AG04449 (cell line): Measurements from ENCODE around the gene LCE1D.
A peak's percentile ranks its signal among the peaks of the same experiment; 100 is the strongest.

Source experiments
- CTCF ChIA-PET: fragments of 350-600 bp; formaldehyde crosslinking; extraction: SDS; loops from one replicate; lab custom pipeline; 2021; ENCODE audit warnings: antibody characterized with exemption; lab: Yijun Ruan, JAX
- POLR2A ChIA-PET: fragments of 400-600, 350-600 bp; formaldehyde crosslinking; extraction: SDS; loops from one replicate; lab custom pipeline; 2020; ENCODE audit warnings: antibody characterized with exemption, inconsistent platforms; lab: Yijun Ruan, JAX
- DNase-seq: peaks from one replicate; pipeline ENCODE4 v3.0.0-alpha.2; 2010; ENCODE audit warnings: low read depth, low spot score
- H3K4me3 ChIP-seq: 2 replicates; pipeline ENCODE4 v1.5.1; 2011; ENCODE audit warnings: low read depth, mild to moderate bottlenecking, control low read depth, low read length
- TF ChIP-seq, protein P1 (sequence below): IDR thresholded peaks from one replicate; pipeline ENCODE4 v1.5.1; 2011; ENCODE audit warnings: mild to moderate bottlenecking, moderate library complexity, low read length, control low read depth, inconsistent platforms; ENCODE audit not compliant: insufficient read depth; ENCODE audit errors: missing control alignments

Gene LCE1D, protein sequence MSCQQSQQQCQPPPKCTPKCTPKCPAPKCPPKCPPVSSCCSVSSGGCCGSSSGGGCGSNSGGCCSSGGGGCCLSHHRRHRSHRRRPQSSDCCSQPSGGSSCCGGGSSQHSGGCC

DNA sequence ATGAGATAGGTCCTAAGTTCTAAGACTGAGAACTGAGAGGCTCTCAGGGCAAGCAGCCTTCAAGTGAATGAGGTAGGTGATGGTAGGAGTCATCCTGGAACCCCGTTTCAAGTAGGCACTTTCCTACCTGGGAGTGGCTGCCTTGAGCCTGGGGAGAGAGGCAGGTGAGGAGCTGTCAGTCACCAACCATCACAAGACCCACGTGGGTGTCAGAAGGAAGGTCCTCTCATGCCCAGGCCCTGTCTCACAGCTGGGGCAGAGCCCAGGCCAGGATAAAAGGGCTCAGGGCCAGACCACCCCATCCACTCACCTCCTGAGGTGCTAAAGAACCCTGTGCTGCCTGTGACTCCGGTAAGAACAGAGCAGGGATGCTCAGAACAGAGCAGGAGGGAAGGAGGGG lies at the start of gene LCE1D:
Gene LCE1D, plus strand, starts transcription at position 301 of the 400 bp plus-strand sequence. CDS start 1,074 bp downstream, outside the sequence.
- no peak within 1 kb of the TSS for H3K4me3 ChIP-seq
- ChIA-PET CTCF (interaction anchor here (1.3 kb wide), 1 partner anchor 10 kb away, joined by 3 read pairs; the partner anchor contains the start of gene LCE1E), POLR2A (no interaction called here)

DNA sequence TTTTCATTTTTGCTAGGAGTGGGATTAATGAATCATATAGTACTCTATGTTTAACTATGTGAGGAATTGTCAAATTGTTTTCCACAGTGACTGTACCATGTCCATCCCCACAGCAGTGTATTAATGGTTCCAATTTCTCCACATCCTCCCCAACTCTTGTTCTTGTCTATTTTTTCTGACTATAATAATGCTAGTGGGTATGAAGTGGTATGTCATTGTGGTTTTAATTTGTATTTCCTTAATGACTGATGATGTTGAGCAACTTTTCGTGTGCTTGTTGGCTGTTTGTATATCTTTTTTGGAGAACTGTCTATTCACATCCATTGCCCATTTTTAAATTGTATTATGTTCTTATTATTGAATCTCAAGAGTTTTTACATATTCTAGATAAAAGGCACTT lies 48.7 kb upstream of the LCE1D start:
- POLR2A ChIA-PET: no interaction called here

More for the DNA sequence above, at the start of gene LCE1D:
- no peak for DNase-seq
- TF ChIP-seq, protein P1, sequence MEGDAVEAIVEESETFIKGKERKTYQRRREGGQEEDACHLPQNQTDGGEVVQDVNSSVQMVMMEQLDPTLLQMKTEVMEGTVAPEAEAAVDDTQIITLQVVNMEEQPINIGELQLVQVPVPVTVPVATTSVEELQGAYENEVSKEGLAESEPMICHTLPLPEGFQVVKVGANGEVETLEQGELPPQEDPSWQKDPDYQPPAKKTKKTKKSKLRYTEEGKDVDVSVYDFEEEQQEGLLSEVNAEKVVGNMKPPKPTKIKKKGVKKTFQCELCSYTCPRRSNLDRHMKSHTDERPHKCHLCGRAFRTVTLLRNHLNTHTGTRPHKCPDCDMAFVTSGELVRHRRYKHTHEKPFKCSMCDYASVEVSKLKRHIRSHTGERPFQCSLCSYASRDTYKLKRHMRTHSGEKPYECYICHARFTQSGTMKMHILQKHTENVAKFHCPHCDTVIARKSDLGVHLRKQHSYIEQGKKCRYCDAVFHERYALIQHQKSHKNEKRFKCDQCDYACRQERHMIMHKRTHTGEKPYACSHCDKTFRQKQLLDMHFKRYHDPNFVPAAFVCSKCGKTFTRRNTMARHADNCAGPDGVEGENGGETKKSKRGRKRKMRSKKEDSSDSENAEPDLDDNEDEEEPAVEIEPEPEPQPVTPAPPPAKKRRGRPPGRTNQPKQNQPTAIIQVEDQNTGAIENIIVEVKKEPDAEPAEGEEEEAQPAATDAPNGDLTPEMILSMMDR: no peak

DNA sequence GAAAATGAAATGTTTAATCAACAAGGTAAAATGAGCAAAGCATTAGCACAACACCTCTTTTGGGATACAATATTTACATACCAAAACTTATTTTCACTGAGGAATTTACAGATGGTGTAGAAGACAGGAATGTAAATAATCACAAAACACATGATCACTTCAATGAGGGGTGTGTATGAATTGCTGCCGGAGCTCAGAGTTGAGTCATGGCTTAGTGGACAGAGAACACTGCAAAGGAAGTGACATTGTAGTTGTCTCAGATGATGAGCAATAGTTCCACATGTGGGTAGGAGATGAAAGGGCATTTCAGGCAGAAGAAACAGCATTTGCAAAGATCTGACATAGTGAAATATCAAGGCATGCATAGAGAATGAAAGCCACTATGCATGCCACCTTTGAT lies 44.3 kb upstream of the LCE1D start:
- H3K4me3 ChIP-seq: no peak overlapping the region
- DNase-seq: peak; percentile 33
- TF ChIP-seq, protein P1: no peak
- POLR2A ChIA-PET: no interaction called here
- CTCF ChIA-PET: interaction anchor here (0.9 kb wide), 1 partner anchor 13 kb away, joined by 3 read pairs; no protein-coding TSS in a partner anchor

More for the DNA sequence above, 48.7 kb upstream of the LCE1D start:
- TF ChIP-seq, protein P1: no peak
- H3K4me3 ChIP-seq: no peak overlapping the region
- no peak for DNase-seq
- CTCF ChIA-PET: no interaction called here

DNA sequence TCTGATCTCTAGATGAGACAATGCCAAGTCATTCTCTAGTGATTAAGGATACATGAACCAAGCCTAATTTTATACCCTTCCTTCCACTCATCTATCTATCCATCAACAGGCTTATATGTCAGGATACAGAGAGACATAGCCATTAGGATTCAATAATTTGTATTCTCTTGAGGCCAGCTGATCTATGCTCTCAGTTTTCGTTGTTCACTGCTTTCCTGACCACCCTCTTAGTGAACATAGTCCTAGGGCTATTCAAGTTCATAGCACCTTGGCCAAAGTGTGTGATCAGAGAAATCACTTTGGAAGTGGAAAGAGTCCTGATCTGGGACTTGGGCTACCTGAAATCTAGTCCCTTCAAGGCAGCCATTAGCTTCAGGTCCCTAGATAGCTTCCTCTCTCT lies 42.9 kb upstream of the LCE1D start:
- no peak for DNase-seq
- POLR2A ChIA-PET: no interaction called here
- H3K4me3 ChIP-seq: no peak overlapping the region
- TF ChIP-seq, protein P1: no peak
- CTCF ChIA-PET: no interaction called here

DNA sequence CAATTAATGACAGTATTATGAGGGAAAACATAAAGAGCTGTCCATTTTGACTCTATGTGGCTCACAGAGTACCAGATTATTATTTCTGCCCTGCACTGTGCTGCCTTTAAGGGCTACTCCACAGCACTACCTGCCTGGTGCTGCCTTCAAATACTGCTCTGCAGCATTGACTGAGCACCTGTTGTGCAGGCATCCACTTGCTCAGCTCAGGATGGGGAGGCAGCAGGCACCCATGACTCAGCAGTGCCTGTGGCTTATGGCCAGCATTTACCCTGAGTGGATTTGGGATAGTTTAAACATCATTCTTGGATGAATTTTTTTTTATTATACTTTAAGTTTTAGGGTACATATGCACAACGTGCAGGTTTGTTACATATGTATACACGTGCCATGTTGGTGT lies 39.6 kb upstream of the LCE1D start:
- no peak for DNase-seq
- TF ChIP-seq, protein P1: no peak
- POLR2A ChIA-PET: no interaction called here
- no peak overlapping the region for H3K4me3 ChIP-seq
- CTCF ChIA-PET: no interaction called here

DNA sequence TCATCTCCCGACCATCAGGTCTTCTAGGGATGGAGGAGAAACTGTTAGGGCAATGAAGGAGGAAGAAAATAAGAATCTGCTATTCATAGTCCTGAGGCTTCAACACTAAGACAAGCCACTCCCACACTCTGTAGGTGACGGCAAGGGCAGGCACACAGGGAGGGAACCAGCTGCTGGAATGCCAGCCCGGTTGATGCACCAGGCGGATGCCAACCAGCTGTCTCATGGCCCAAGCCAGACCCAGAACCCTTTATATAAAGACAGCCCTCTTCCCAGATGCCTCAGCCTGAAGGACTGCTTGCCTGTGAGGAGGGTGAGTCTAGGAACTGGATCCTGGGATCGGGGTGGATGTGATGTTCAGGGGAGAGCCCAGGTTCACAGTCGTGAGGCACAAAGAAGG lies 38.8 kb upstream of the LCE1D start, which contains the start of gene KPRP:
Gene KPRP, plus strand, starts transcription at position 279 of the 400 bp plus-strand sequence. CDS start 1,564 bp downstream, outside the sequence.
- POLR2A ChIA-PET: no interaction called here

More for the DNA sequence above, 38.8 kb upstream of the LCE1D start, which contains the start of gene KPRP:
- CTCF ChIA-PET: no interaction called here
- no peak for DNase-seq
- H3K4me3 ChIP-seq: no peak within 1 kb of the TSS
- TF ChIP-seq, protein P1: no peak
